K562 treated with DMSO at 1 percent for 12 hours (cell line): ENCODE data around the gene ARSG. TPM values are rescaled to one million over a fixed set of nuclear protein-coding genes. Genes with fewer than 3 reads are reported as not detected.

Source experiments
- total RNA-seq: library from RNA; unstranded; fragments of 300-600 nt; gene quantifications from 2 replicates; pipeline ENCODE4 v1.2.3, GENCODE V29; 2022; ENCODE audit not compliant: insufficient read depth

The ARSG gene
- 1.00 TPM in 1 of 2 replicates, not detected in the other for total RNA-seq

DNA sequence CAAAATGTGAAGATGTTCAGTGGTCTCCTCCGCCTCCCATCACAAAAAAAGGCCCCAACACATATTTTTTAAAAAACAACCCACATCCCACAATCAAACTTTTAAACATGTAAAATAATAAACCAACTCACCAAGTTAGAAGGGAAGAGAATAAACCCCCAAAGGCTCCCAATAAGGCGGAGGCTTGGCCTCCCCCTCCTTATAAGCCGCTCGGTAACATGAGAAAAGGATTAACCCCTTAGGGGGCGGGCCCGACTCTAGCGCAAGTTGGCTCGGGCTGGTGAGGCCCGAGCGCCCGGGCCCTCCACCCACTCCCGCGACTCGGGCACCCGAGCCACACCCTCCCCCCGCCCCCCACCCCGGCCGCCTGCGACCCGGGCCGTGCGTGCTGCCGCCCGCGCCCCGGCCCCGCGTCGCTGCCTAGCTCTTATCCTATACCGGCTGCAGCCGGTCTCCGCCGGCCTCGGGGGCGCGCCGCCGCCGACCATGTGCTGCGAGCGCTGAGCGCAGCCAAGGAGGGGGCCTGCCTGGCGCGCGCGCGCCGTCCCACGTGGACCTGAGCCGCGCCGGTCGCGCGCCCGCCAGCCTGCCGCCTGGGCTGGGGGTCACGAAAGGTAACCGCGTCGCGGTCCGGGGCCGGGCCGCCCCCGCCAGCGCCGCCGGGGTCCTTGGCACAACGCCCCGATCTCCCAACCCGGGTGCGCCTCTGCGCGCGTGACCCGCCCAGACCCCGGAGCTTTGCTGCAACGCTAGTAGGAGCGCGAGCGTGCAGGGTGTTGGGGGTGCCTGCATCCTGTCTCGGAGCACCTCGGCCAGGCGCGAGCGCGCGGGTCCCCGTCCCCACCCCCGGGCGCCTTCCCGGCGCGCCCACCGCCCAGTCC is at the start of gene ARSG, which contains the start of gene SLC16A6:
Gene ARSG (plus strand): TSS at position 541 of the 881 bp plus-strand sequence. CDS start 15,999 bp downstream, outside the sequence.
Gene SLC16A6 (minus strand): TSS at position 173 of the 881 bp plus-strand sequence. CDS start 12,807 bp downstream, outside the sequence.

GRCh38 chr17:68247445-68248198 is 43.7 kb upstream of the ARSG start, which contains the start of gene AMZ2:
TSS of gene AMZ2 (plus strand) at chr17:68248043. CDS start at chr17:68250188, 2,145 bp downstream.

DNA sequence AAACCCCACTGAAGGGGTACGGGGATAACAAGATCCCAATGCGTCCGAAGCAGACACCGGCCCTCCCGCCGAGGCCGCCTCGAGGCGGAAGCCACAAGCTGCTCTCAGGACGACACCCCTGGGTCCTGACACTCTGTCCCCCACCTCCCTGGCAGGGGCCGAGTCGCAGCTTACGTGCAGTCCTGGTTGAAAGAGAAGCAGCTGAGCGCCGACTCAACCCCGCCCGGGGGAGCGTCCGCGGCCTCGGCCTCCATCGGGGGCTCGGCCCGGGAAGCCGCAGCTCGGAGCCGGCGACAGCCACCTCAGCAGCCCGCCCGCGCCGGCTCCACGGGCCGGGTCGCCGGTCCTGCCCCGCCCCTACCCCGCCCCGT is 165.9 kb downstream of the ARSG start, which contains the start of gene WIPI1:
Gene WIPI1 (minus strand): TSS at position 329 of the 371 bp plus-strand sequence. CDS start 75 bp downstream, at position 254.

Other genes with a start within 250 kb of the ARSG start
- 26.3 and 43.4 TPM in 2 replicates for gene AMZ2, start 43.5 kb upstream of the ARSG start, total RNA-seq
- not detected in 2 replicates for gene SLC16A6, start 368 bp upstream of the ARSG start, total RNA-seq
- gene WIPI1, start 166.0 kb downstream of the ARSG start, total RNA-seq, result 15.9 and 37.7 TPM in 2 replicates
- 23.2 and 70.3 TPM in 2 replicates for gene PRKAR1A, start 220.9 kb downstream of the ARSG start, total RNA-seq